Activated naive CD4-positive, alpha-beta T cell treated with anti-CD3 and anti-CD28 coated beads for 36 hours (primary cell): ENCODE measurements around the gene STRN3. TPM values are rescaled to one million over a fixed set of nuclear protein-coding genes. Genes with fewer than 3 reads are reported as not detected.
"Not testable (repeated sequence)": the region's sequence is repeated elsewhere in the genome, so short reads cannot be mapped to it uniquely, and the experiment has no call there.

ENCODE experiments used
- CTCF ChIA-PET: fragments of 350-600 bp; sonication (Branson Sonifier 250); formaldehyde crosslinking; loops from one replicate; lab custom pipeline; 2021; ENCODE audit warnings: antibody characterized with exemption; lab: Charles Lee
- DNase-seq: peaks from one replicate; pipeline ENCODE4 v3.0.0-alpha.2; 2020
- H3K27ac Mint-ChIP-seq: one replicate; pipeline ENCODE4 v1.8.0; 2021; ENCODE audit warnings: mild to moderate bottlenecking, mixed read lengths
- H3K27me3 Mint-ChIP-seq: one replicate; pipeline ENCODE4 v1.8.0; 2021; ENCODE audit warnings: low read depth, mixed read lengths
- H3K36me3 Mint-ChIP-seq: one replicate; pipeline ENCODE4 v1.8.0; 2021; ENCODE audit warnings: low read depth, mixed read lengths
- H3K4me1 Mint-ChIP-seq: one replicate; pipeline ENCODE4 v1.8.0; 2021; ENCODE audit warnings: low read depth, mixed read lengths
- H3K4me3 Mint-ChIP-seq: one replicate; pipeline ENCODE4 v1.8.0; 2021; ENCODE audit warnings: mild to moderate bottlenecking, moderate library complexity, mixed read lengths
- H3K9me3 Mint-ChIP-seq: one replicate; pipeline ENCODE4 v1.8.0; 2021; ENCODE audit warnings: mixed read lengths
- intact Hi-C: fragments of 100-400 bp; cut with micrococcal nuclease; formaldehyde crosslinking; loops from one replicate; pipeline ENCODE4 v1.15.1; 2023
- total RNA-seq, 2 experiments: library from RNA; stranded (reverse); gene quantifications; one replicate each; pipeline ENCODE4 v1.2.3, GENCODE V29; 2021

Gene STRN3
- 10 to 100 TPM; 12.6 to 13.8 TPM for total RNA-seq

GRCh38 chr14:31026077-31026449 is at the start of gene STRN3:
Gene STRN3 (minus strand): TSS chr14:31026379. CDS start chr14:31026185, 194 bp downstream.
- CTCF ChIA-PET: interaction anchor here (0.9 to 1.1 kb wide), 2 partner anchors 46 to 56 kb away, joined by 3 read pairs; no protein-coding TSS in a partner anchor
- intact Hi-C loops: loop anchor here (1.0 to 5.0 kb wide), 13 partner anchors 32 to 1177 kb away; partner anchors contain the start of genes DTD2, G2E3, NUBPL and RNU6-7
- Mint-ChIP-seq H3K27ac (peak within 1 kb of the TSS; percentile 96), H3K27me3 (no peaks in the 10 kb centered on the region), H3K4me3 (peak within 1 kb of the TSS; percentile 96), H3K36me3 (peaks cover 7% of the 10 kb centered on the region), H3K4me1 (peaks cover 55% of the 10 kb centered on the region), H3K9me3 (no peaks in the 10 kb centered on the region)
- no peak for DNase-seq

GRCh38 chr14:31075144-31075543 is 49.0 kb upstream of the STRN3 start:
- intact Hi-C loops: no loop called here
- H3K9me3 Mint-ChIP-seq: peaks cover 2% of the 10 kb centered on the region
- CTCF ChIA-PET: no interaction called here
- no peak for DNase-seq
- no peak overlapping the region for H3K4me3 Mint-ChIP-seq
- no peak overlapping the region for H3K27ac Mint-ChIP-seq
- no peaks in the 10 kb centered on the region for H3K27me3 Mint-ChIP-seq
- H3K4me1 Mint-ChIP-seq: no peaks in the 10 kb centered on the region
- H3K36me3 Mint-ChIP-seq: peaks cover 10% of the 10 kb centered on the region

GRCh38 chr14:31071151-31071550 is 45.0 kb upstream of the STRN3 start:
- CTCF ChIA-PET: no interaction called here
- Mint-ChIP-seq H3K4me1 (no peaks in the 10 kb centered on the region), H3K27ac (no peak overlapping the region), H3K9me3 (peaks cover 2% of the 10 kb centered on the region), H3K4me3 (no peak overlapping the region), H3K36me3 (peaks cover 13% of the 10 kb centered on the region), H3K27me3 (no peaks in the 10 kb centered on the region)
- intact Hi-C loops: no loop called here
- DNase-seq: no peak

- Mint-ChIP-seq H3K27ac (no peak overlapping the region), H3K4me3 (no peak overlapping the region), H3K36me3 (peaks cover 11% of the 10 kb centered on the region), H3K27me3 (no peaks in the 10 kb centered on the region), H3K9me3 (peaks cover 2% of the 10 kb centered on the region), H3K4me1 (no peaks in the 10 kb centered on the region)
- DNase-seq: no peak
- CTCF ChIA-PET: interaction anchor here (1.0 to 1.2 kb wide), 2 partner anchors 12 to 20 kb away, joined by 3 to 5 read pairs; no protein-coding TSS in a partner anchor
- intact Hi-C loops: no loop called here
Observed at GRCh38 chr14:31070431-31070830, 44.3 kb upstream of the STRN3 start.

GRCh38 chr14:31069343-31069742 is 43.2 kb upstream of the STRN3 start:
- Mint-ChIP-seq H3K36me3 (peaks cover 7% of the 10 kb centered on the region), H3K4me1 (no peaks in the 10 kb centered on the region), H3K27me3 (no peaks in the 10 kb centered on the region), H3K27ac (no peak overlapping the region), H3K9me3 (no peaks in the 10 kb centered on the region), H3K4me3 (no peak overlapping the region)
- CTCF ChIA-PET: no interaction called here
- intact Hi-C loops: no loop called here
- DNase-seq: no peak

- CTCF ChIA-PET: interaction anchor here (0.6 to 0.7 kb wide), 2 partner anchors 33 to 93 kb away, joined by 3 to 4 read pairs; no protein-coding TSS in a partner anchor
- intact Hi-C loops: no loop called here
- H3K36me3 Mint-ChIP-seq: peaks cover 4% of the 10 kb centered on the region
Observed at GRCh38 chr14:31068235-31068634, 42.1 kb upstream of the STRN3 start.

GRCh38 chr14:31062908-31063307 is 36.7 kb upstream of the STRN3 start:
- H3K27me3 Mint-ChIP-seq, H3K9me3 Mint-ChIP-seq, CTCF ChIA-PET, H3K4me3 Mint-ChIP-seq, H3K36me3 Mint-ChIP-seq, H3K27ac Mint-ChIP-seq, DNase-seq, intact Hi-C loops, H3K4me1 Mint-ChIP-seq: not testable (repeated sequence)

More at GRCh38 chr14:31068235-31068634, 42.1 kb upstream of the STRN3 start:
- Mint-ChIP-seq H3K27ac (no peak overlapping the region), H3K27me3 (no peaks in the 10 kb centered on the region), H3K4me3 (no peak overlapping the region), H3K4me1 (no peaks in the 10 kb centered on the region), H3K9me3 (no peaks in the 10 kb centered on the region)
- no peak for DNase-seq

GRCh38 chr14:31060253-31060875 is 34.2 kb upstream of the STRN3 start:
- H3K4me1 Mint-ChIP-seq: peaks cover 13% of the 10 kb centered on the region
- no peaks in the 10 kb centered on the region for H3K27me3 Mint-ChIP-seq
- CTCF ChIA-PET: no interaction called here
- no peak for DNase-seq
- no peaks in the 10 kb centered on the region for H3K9me3 Mint-ChIP-seq
- intact Hi-C loops: no loop called here
- no peak overlapping the region for H3K27ac Mint-ChIP-seq
- H3K36me3 Mint-ChIP-seq: no peaks in the 10 kb centered on the region
- H3K4me3 Mint-ChIP-seq: no peak overlapping the region

GRCh38 chr14:31059152-31059924 is 33.2 kb upstream of the STRN3 start:
- DNase-seq: no peak
- H3K9me3 Mint-ChIP-seq: no peaks in the 10 kb centered on the region
- CTCF ChIA-PET: interaction anchor here (0.6 to 1.0 kb wide), 2 partner anchors 23 to 78 kb away, joined by 3 read pairs; no protein-coding TSS in a partner anchor
- no peak overlapping the region for H3K4me3 Mint-ChIP-seq
- H3K27me3 Mint-ChIP-seq: no peaks in the 10 kb centered on the region
- H3K4me1 Mint-ChIP-seq: peaks cover 13% of the 10 kb centered on the region
- no peaks in the 10 kb centered on the region for H3K36me3 Mint-ChIP-seq
- H3K27ac Mint-ChIP-seq: no peak overlapping the region
- intact Hi-C loops: no loop called here

- Mint-ChIP-seq H3K4me1 (peaks cover 13% of the 10 kb centered on the region), H3K9me3 (no peaks in the 10 kb centered on the region), H3K36me3 (no peaks in the 10 kb centered on the region), H3K27ac (no peak overlapping the region), H3K4me3 (no peak overlapping the region), H3K27me3 (no peaks in the 10 kb centered on the region)
- no peak for DNase-seq
- CTCF ChIA-PET: interaction anchor here (1.2 kb wide), 1 partner anchor 25 kb away, joined by 3 read pairs; no protein-coding TSS in a partner anchor
- intact Hi-C loops: no loop called here
Observed at GRCh38 chr14:31057701-31058364, 31.7 kb upstream of the STRN3 start.

GRCh38 chr14:31057035-31057434 is 30.9 kb upstream of the STRN3 start:
- H3K27me3 Mint-ChIP-seq: no peaks in the 10 kb centered on the region
- no peaks in the 10 kb centered on the region for H3K36me3 Mint-ChIP-seq
- intact Hi-C loops: no loop called here
- CTCF ChIA-PET: interaction anchor here (1.0 to 1.2 kb wide), 2 partner anchors 26 to 33 kb away, joined by 3 to 4 read pairs; no protein-coding TSS in a partner anchor
- no peak overlapping the region for H3K4me3 Mint-ChIP-seq
- H3K4me1 Mint-ChIP-seq: peaks cover 13% of the 10 kb centered on the region
- H3K27ac Mint-ChIP-seq: no peak overlapping the region
- no peak for DNase-seq
- H3K9me3 Mint-ChIP-seq: no peaks in the 10 kb centered on the region
